ENCODE results near the gene ARHGEF16.

DNA sequence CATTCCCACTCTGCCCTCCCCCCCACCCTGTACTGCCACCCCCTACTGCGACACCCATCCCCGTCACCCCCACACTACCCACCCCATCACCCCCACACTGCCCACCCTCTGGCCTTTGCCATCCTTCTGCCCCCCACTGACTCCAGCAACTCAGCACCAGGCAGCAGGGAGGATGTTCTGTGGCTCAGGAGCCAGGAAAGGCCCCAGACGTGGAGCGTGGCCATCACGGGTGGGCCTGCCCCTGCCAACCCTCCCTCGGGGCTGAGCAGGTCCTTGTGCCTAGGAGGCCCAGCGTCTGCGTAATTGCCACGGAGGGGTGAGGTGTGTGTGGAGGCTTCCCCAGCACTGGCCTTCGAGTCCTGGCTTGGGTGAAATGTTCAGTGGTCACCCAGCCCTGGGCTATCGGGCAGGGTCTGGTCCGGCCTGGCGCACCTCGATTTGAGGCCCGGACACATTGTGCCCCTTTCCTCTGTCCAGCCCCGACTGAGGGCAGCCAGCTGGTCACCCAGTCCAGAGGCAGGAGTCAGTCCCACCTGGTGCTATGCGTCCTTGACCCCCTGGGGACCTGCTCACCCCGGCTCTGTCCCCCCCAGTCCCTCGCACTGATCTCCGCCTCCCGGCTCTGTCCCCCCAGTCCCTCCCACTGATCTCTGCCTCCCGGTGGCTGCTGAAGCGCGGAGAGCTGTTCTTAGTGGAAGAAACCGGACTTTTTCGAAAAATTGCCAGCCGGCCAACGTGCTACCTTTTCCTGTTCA is 23.0 kb downstream of the ARHGEF16 start:
- TF ChIP-seq ZBTB7A (IDR thresholded peaks at IDR 0.05; ENCODE audit: low read depth) (peak; percentile 71), NFIC (IDR thresholded peaks at IDR 0.05) (no peak; the same call in 1 of the 2 replicates), CREB1 (IDR thresholded peaks at IDR 0.05; ENCODE audit: low read depth) (no peak), EP300 (IDR thresholded peaks at IDR 0.05; ENCODE audit: borderline replicate concordance) (no peak; the same call in 1 of the 2 replicates), TEAD4 (IDR thresholded peaks at IDR 0.05) (no peak), FOXM1 (IDR thresholded peaks at IDR 0.05; ENCODE audit: borderline replicate concordance, low read depth) (no peak), EGR1 (IDR thresholded peaks at IDR 0.05) (no peak), CEBPB (IDR thresholded peaks at IDR 0.05) (no peak), TAF1 (IDR thresholded peaks at IDR 0.05; ENCODE audit: low read depth) (no peak)
- TF ChIP-seq, protein P1, sequence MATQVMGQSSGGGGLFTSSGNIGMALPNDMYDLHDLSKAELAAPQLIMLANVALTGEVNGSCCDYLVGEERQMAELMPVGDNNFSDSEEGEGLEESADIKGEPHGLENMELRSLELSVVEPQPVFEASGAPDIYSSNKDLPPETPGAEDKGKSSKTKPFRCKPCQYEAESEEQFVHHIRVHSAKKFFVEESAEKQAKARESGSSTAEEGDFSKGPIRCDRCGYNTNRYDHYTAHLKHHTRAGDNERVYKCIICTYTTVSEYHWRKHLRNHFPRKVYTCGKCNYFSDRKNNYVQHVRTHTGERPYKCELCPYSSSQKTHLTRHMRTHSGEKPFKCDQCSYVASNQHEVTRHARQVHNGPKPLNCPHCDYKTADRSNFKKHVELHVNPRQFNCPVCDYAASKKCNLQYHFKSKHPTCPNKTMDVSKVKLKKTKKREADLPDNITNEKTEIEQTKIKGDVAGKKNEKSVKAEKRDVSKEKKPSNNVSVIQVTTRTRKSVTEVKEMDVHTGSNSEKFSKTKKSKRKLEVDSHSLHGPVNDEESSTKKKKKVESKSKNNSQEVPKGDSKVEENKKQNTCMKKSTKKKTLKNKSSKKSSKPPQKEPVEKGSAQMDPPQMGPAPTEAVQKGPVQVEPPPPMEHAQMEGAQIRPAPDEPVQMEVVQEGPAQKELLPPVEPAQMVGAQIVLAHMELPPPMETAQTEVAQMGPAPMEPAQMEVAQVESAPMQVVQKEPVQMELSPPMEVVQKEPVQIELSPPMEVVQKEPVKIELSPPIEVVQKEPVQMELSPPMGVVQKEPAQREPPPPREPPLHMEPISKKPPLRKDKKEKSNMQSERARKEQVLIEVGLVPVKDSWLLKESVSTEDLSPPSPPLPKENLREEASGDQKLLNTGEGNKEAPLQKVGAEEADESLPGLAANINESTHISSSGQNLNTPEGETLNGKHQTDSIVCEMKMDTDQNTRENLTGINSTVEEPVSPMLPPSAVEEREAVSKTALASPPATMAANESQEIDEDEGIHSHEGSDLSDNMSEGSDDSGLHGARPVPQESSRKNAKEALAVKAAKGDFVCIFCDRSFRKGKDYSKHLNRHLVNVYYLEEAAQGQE (IDR thresholded peaks at IDR 0.05; ENCODE audit: low read depth) = no peak

All from Ishikawa (cell line).